HG02870 (cell line): ENCODE data around the gene ITGA7.
A peak's percentile ranks its signal among the peaks of the same experiment; 100 is the strongest.

Experiments used
- ATAC-seq: cut with Tn5 transposase; IDR thresholded peaks from one replicate; pipeline ENCODE4 v1.9.1; 2021; ENCODE audit warnings: mild to moderate bottlenecking, moderate library complexity; ENCODE audit not compliant: unreplicated experiment

The ITGA7 gene

GRCh38 chr12:55682087-55682796, 25.5 kb downstream of the ITGA7 start:
- ATAC-seq: no peak

DNA sequence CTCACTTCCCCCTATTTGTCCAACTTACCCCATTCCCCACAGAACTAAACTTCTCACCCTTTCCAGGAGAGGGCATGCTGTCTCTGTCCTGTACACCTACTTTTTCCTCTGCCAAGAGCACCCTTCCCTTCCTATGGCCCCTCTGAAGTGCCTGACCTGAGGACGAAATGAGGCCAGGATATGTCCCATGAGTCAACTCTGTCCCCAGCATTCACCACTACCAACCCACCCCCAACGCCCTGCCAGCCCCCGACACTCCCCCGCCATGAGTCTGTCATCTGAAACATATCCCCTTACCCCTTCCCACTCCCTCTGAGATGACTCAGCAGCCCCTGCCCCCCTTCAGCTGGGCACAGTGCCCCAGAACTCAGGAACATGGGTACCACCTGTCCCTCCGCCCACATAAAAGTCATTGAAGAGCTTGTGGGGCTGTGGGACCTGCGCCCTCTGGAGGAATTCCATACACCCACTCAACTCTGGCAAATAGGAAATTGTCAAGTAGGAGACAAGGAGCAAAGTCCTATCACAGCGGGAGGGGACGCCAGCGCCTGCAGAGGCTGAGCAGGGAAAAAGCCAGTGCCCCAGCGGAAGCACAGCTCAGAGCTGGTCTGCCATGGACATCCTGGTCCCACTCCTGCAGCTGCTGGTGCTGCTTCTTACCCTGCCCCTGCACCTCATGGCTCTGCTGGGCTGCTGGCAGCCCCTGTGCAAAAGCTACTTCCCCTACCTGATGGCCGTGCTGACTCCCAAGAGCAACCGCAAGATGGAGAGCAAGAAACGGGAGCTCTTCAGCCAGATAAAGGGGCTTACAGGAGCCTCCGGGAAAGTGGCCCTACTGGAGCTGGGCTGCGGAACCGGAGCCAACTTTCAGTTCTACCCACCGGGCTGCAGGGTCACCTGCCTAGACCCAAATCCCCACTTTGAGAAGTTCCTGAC, 26.3 kb downstream of the ITGA7 start:
- no peak for ATAC-seq

GRCh38 chr12:55679691-55680090, 28.0 kb downstream of the ITGA7 start:
- ATAC-seq: no peak

- no peak for ATAC-seq
Measured at GRCh38 chr12:55676707-55677106, 31.0 kb downstream of the ITGA7 start.

GRCh38 chr12:55675666-55676065, 32.0 kb downstream of the ITGA7 start:
- ATAC-seq: no peak

GRCh38 chr12:55673638-55674037, 34.1 kb downstream of the ITGA7 start:
- ATAC-seq: peak; percentile 98

GRCh38 chr12:55671746-55672145, 36.0 kb downstream of the ITGA7 start:
- ATAC-seq: no peak

GRCh38 chr12:55670276-55670675, 37.4 kb downstream of the ITGA7 start:
- ATAC-seq: no peak

DNA sequence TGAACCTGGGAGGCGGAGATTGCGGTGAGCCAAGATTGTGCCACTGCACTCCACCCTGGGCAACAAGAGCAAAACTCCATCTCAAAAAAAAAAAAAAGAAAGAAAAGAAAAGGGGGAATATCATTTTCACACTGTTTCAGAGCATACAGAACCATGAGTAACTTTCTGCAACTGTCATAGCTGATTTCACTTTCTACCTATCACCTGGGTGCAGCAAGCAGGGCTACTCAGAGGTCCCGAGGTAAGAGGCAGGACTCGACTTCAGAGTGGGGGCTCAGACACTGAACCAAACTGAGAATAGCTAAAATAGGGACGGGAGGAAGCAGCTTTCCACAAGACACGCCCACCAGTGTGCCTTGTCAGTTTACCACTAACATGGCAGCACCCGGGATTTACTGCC, 41.2 kb downstream of the ITGA7 start:
- ATAC-seq: no peak

DNA sequence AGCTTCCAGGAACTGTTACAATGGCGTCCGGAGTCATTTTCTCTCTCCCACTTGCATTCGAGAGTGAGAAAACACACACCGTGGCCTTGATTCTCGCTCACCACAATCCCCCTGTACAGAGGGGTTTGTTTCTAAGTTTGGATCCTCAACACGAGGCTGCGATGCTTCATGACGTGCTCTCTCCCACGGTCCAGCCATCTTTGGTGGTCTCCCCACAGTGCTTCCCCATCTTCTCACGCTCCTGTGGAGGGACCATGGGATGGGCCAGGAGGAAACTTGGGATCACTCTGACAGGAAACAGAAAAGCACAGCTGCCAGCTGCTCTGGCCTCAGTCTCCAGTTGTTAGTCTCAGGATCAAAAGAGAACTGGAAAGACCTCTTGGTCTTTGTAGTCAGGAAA, 42.9 kb downstream of the ITGA7 start:
- ATAC-seq: no peak

GRCh38 chr12:55663391-55663790, 44.3 kb downstream of the ITGA7 start:
- ATAC-seq: no peak

- ATAC-seq: no peak
Measured at GRCh38 chr12:55659486-55660385, 48.0 kb downstream of the ITGA7 start.

DNA sequence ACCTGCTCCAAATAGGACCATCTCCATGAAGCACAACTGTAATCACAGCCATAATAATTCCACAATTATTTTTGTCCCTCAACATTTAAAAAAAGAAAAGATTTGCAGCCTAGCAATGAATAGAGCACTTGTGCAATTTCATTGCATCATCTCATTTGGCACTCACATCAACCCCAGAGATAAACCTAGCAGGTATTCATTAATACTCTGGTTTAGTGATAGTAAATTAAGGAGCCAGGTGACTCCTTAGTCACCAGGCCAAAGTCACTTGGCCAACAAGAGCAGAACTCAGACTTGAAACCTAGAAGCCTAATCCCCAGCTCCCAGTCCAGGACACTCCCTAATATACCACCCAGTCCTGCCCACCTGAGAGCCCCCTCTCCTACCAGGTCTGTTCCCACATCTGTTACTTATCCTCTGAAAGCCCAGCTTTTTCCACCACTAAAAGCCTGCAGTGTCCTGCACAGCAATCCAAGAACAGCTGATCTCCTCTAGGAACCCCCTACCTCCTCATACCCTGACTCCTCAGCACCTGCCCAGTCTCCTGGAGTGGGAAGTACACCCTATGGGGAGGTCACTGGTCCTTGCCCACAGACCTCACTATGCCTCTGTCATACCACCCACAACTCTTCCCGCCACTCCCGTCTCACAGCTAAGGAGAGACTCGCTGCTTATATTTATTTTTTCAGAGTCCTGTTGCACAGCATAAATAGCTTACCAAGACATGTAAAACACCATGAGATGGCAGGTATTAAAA, 48.9 kb downstream of the ITGA7 start:
- ATAC-seq: no peak

DNA sequence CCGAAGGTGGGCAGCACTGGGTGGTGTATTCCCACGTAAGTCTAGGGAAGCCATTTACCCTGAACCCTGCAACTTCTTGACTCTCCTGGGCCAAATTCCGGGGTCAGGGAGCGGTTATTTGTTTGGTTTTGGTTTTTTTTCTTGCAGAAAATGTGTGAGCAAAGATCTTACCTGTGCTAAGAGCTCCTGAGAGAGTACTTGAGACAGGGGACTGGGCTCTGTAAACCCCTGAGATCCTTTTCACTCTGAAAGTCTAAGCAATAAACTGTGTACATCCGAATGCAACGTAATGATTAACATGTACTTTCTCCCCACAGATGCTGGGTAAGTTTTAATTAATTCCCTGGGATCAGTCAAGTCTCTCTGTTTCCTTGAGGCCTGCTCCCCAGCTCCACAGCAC, 49.5 kb downstream of the ITGA7 start:
- ATAC-seq: no peak

DNA sequence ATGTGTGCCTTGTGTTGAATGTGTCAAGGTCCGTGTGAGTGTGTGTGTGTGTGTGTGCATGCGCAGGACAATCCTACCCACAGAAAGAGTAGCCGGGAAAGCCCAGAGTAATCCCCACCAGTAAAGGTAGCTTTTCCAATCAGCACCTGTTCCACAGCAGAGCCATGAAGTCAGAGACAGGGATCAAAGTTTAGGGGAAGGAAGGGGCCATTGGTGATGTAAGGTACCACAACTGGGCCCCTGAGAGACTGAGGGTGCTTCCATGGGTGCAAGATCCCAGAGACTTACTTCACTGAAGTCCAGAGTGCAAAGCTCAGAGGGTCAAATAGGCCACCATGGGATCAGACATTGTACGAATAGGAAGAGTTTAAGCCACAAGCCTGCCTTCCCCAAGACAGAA, 50.5 kb downstream of the ITGA7 start:
- ATAC-seq: no peak

GRCh38 chr12:55654511-55655214, 53.0 kb downstream of the ITGA7 start:
- ATAC-seq: no peak

GRCh38 chr12:55653031-55653430, 54.7 kb downstream of the ITGA7 start:
- no peak for ATAC-seq

DNA sequence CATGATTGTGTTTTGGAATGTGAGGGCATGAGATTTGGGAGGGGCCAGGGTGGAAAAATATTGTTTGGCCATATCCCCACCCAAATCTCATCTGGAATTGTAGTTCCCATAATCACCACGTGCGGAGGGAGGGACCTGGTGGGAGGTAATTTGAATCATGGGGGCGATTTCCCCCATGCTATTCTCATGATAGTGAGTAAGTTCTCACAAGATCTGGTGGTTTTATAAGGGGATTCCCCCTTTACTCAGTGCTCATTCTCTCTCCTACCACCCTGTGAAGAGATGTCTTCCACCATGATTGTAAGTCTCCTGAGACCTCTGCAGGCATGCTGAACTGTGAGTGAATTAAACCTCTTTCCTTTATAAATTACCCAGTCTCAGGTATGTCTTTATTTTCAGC, 55.4 kb downstream of the ITGA7 start:
- no peak for ATAC-seq

- no peak for ATAC-seq
Measured at GRCh38 chr12:55651299-55651683, 56.4 kb downstream of the ITGA7 start.
